NK-92 (cell line): ENCODE measurements around the gene ADGRG1.
"Not testable (repeated sequence)": the region's sequence is repeated elsewhere in the genome, so short reads cannot be mapped to it uniquely, and the experiment has no call there.

ENCODE experiments used
- DNase-seq: peaks from one replicate; lab custom pipeline; 2025; ENCODE audit not compliant: unreplicated experiment; lab: John Stamatoyannopoulos, UW

ADGRG1 gene

DNA sequence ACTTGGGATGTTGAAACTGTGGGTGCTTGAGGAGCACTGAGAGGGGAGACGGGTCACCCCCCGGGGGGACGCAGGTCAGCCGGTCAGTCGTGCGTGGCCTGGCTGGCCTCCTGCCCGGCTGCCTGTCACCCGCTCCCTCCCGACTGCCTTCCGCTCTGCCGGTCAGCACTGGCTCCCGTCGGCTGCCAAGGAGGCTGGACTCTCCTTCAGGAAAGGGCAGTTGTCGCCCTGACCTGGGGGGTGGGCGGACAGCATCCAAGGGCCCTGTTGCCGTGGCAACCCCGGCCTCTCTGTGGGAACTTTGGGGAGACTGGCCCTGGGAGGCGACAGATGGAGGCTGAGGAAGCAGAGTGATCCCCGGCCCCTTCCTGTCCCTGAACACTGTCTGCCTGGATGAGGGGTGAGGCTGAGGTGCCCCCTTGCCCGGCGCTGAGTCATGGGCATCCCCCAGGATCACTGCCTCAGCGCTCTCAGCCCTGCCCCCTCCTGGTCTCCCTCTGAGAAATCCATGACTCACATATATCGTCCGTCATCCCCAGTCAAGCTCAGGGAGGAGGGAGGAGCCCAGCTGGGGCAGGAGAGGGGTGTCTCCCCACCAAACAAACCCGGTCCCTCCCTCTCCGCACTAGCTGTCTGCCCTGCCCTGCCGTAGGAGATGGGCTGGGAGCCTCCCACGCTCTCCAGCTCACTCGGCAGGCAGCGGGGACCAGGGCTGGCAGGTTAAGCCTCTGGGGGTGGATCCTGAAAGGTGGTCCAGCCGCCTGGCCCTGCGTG, at the start of gene ADGRG1:
TSS of gene ADGRG1 (plus strand) at position 623 of the 774 bp plus-strand sequence. CDS start 21,658 bp downstream, outside the sequence.
- no peak for DNase-seq

DNA sequence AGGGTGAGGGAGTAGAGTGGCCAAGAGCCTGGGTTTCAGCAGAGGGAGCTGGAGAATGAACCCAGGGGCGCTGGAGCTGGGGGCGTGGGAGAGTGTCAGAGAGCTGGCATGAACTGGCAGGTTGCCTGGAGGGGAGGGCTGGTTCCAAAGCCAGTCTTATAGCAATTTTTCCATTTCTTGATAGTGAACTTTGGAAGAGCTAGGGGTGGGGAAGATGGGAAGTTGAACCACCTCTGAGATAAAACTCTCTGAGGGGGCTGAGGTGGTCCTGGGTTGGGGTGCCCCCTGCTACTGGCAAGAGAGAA, 49.1 kb upstream of the ADGRG1 start:
- no peak for DNase-seq

DNA sequence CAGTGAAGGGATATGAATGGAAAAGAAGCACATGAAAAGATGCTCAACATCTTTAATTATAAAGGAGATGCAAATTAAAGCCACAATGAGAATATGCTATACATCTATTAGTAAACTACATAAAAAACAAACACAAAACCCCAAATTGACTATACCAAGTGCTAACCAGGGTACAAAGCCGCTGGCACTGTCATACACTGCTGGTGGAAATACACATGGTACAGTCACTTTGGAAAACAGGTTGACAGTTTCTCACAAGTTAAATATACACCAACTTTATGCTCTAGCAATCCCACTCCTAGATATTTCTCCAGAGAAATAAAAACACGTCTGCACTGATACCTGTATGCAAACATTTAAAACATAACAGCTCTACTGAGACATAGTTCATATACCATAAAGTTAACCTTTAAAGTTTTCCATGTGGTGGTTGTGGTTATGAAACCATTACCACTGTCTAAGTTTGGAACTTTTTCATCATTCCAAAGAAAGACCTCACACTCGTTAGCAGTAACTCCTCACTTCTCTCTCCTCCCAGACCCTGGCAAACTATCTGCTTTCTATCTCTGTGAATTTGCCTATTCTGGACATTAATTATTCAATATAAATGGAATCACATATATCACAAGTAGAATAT, 43.3 kb upstream of the ADGRG1 start:
- DNase-seq = no peak

DNA sequence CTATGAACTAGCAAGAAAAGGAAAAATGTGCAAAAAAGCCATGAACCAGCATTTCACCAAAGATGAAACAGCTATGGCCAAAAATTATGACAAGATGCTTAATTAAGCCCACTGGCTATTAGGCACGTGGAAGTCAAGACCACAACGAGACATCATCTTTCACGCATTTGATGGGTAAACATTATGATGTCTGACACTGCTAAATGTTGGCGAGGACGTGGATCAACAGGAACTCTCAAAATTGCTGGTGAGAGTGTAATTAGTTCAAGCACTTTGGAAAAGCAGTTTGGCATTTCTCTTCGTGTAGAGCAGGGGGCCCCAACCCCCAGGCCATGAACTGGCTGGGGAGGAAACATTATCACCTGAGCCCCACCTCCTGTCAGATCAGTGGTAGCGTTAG, 39.6 kb upstream of the ADGRG1 start:
- no peak for DNase-seq

DNA sequence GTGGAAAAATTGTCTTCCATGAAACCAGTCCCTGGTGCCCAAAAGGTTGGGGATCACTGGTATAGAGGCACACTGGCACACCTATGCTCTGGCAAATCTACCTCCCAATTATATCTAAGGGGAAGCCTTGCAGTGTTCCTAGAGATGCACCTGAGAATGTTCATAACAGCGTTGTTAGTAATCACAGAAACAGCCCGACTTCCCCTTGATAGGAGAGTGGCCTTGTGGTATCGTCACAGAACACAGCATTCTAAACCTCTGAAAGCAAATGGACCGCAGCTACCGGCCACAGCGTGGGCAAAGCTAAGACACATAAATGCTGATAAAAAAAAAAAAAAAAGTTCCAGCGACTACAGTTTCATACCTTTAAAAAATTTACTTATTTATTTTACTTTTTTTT, 39.1 kb upstream of the ADGRG1 start:
- no peak for DNase-seq

DNA sequence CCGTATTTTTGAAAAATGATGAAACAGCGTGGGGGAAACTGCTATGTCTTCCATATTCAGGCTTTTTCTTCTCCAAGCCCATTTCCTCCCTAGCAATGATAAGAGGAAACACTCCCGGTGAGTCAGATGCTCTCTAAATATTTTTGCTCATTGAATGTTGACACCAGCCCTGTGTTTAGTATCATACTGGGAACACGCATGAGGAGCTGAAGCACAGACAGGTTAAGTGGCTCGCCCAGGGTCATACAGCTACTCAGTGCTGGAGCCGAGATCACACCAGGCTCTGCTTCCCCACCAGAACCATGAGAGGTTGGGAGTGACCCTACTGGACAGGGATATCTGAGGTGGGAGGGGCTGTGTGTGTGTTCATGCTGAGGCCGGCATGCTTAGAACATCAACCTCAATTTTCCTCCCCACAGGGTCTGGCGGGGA, 37.8 kb upstream of the ADGRG1 start:
- no peak for DNase-seq

DNA sequence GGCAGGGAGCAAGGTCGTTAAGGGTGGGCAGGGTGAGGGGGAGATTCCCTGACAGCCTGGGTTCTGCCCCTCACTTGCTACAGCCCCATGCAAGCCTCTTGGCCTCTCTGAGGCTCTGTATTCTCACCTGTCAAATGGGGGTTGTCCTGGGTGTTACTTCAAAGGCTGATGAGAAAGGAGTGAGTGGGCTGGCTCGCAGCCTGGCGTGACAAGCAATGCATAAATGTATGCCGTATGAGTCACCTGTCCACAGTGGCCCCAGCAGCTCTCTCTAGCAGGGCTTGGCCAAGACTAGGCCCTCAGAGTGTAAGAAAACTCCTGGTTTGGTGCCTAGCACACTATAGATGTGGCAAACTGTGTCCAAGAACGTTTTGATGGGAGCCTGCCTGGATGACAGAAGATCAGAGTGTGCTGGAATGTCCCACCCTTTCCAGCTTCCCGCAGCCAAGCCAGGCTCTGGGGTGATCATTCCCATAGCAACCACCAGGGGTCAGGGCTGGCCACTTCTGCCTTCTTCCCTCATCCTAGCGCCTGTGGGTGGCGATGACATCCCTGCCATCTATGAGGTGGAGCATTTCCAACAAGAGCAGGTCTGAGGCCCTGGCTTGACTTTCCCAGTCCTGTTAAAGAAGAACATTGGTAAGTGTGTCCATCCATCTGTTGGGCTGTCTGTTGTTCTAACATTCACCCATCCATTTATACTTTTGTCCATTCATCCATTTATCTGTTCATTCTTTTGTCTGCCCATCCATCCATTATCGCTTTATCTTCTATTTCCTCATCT, 37.2 kb upstream of the ADGRG1 start:
- no peak for DNase-seq

DNA sequence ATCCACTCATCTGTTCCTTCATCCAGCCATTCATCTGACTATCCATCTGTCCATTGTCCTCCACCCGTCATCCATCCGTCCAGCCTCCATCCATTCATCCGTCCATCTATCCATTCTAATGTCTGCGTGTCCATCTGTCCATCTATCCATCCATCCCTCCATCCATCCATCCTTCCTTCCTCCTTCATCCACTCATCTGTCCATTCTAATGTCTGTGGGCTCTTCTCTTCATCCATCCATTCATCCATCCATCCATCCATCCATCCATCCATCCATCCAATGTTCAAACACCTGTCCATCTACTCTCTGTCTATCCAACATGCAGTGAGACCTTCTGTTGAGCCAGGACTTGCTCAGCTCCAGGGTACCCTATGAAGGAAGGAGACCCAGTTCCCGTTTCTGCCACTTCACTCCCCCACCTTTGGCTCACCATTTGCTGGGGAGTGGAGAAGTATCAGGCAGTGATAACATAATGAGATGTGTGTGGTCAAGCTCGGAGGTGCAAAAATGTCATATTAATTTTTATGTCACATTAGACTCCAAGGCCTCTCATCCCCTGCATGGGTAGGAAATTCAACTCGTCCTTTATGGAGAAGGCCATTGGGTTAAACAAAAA, 36.5 kb upstream of the ADGRG1 start:
- no peak for DNase-seq

DNA sequence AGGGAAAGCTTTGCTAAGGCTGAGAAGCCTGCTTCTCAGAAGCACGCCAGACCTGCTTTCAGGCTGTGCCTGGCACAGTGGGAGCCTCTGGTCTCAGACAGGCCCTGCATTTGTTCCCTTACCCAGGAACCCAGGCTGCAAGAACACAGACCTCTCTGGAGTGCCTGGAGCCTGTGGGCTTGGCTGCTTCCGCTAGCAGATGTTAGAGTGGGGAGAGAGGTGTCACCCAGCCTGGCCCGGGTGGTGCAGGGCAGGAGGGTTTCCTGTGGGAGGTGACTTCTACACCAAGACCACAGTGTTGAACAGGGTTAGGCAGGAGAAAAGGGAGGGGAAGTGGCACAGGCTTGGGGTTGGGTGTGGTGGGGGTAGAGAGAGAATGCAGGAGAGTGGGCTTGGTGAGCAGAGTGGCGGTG, 35.8 kb upstream of the ADGRG1 start:
- DNase-seq = no peak

DNA sequence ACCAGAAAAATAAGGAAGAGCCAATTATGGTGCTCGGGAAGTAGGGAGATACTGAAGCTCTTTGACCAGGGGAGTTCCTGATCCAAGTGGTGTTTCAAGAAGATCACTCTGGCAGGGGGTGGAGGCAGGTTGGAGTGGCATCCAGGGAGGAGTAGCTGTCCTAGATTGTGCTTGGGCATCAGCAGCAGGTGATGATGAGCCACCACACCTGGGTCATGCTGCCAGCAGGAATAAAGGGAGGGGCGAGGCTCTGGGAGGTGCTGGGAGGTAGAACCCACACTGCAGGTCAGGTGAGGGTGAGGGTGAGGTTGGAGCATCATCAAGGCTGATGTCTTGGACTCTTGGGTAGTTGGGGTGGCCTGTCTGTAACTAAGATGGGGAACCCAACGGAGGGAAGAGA, 35.4 kb upstream of the ADGRG1 start:
- DNase-seq = no peak

DNA sequence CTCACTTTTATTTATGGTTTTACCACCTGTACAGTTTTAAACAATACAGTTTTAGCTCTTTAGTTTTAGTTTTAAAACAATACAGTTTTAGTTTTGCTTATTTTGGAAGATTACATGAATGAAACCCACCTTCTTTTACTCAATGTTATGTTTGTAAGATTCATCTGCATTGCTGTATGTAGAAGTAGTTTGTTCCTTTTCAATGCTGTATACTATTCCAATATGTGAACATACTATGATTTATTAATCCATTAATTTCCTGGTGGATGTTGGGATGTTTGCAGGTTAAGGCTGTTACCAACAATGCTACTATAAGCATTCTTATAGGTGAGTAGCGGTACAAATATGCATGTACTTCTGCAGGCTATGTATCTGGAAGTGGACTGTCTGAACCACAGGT, 34.4 kb upstream of the ADGRG1 start:
- DNase-seq = no peak

DNA sequence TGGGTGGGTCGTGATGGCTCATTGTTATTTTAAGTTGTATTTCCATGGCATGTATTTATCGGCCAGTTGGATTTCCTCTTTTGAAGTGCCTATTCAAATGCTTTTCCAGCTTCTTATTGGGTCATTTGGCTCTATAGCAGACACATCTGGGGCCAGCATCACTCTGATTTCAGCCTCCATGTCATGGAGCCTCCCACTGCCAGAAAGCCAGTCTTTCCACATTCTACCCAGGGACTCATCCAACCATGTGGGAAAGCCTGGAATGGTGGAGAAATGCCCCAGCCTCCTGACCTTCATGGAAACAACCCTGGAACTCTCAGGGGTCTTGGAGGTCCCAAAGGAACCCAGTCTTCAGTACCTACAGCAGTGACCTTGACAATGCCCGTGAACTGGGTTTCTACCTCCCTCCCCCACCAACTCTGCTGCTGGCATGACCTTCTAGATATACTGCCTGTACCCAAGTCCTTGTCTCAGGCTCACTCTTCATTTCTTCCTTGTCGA, 33.8 kb upstream of the ADGRG1 start:
- DNase-seq = no peak

DNA sequence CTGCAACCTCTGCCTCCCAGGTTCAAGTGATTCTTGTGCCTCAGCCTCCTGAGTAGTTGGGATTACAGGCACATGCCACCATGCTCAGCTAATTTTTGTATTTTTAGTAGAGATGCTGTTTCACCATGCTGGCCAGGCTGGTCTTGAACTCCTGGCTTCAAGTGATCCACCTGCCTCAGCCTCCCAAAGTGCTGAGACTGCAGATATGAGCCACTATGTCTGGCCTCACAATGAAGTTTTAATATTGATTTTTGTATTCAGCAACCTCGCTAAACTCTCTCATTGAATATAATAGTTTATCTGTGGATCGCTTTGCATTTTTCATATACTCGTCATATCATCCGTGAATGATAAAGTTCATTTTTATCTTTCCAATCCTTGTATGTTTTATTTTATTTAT, 32.2 kb upstream of the ADGRG1 start:
- not testable (repeated sequence) for DNase-seq

DNA sequence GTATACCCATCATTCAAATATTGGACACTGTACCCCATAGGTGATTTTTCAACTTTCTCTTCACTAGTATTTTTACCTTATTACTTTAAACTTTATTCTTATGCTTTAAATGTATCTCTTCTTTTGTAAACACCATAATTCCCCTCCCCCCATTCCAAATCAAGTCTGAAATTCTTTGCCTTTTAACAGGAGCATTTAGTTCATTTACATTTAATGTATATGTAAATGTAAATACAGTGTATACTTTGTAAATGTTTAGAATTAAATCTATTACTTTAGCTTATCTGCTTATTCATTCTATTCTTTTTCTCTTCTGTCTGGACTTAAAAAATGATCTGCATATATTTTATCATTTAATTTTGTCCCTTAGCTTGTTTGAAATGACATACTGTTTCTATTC, 30.0 kb upstream of the ADGRG1 start:
- no peak for DNase-seq

DNA sequence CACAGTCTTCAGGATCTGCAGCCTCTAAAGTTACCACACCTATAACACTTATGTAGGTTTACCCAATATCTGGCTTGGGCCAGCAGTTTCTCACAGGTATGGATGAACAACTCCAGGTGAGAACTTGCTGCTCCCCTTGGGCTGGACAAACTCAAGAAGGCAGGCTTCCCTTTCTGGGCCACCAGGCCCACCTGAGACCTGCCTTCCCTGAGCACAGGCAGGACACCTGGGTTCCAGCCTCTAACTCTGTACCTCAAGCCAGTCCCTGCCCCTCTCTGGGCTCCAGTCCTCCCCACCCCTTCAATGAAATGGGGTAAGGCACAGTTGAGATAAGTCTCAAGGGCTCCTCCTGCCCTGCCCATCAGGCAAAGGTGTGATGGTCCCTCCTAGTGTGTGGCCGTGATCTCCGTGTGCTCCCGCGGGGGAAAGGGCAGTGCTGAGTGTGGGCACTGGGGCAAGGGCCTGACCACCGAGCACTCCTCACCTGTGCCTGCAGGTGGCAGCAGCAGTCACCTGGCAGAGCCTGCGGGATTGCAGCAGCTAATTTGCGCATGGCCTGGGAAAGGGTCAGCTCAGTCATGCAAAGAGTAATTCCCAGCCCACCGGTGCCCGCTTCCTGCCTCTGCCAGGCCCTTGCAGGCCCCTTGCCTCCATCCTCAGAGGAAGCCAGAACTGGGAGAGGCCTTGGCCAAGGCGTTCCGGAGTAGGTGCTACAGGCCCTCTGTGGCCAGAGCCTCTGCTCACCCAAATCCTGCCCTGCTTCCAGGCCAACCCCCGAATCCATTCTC, 28.2 kb upstream of the ADGRG1 start:
- no peak for DNase-seq

DNA sequence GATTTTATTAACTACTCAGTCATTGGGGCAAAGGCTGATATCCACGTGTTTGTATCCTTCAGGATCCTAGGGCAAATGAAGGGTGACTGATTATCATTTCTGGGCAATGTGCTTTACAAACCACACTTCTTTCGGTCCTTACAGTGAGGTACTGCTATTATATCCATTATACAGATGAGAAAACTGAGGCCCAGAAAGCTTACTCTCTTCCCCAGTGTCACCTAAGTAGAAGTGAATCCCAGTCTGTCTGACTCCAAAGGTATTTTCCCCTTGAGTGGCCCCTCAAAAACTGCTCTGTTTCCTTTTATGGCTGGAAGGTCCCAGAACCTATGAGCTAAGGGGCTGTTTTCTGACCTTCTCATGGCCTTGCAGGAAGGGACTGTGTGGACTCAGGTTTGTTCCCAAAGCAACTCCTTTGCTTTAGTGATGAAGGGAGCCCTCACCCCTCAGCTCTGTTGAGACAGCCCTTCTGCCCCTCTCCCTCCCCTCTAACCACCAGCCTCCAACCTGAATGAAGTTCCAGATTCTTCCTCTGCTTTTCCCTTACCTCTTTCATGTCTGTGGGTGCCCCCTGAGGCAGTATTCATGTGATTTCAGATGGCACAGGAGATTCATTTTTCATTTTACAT, 27.4 kb upstream of the ADGRG1 start:
- DNase-seq = no peak

DNA sequence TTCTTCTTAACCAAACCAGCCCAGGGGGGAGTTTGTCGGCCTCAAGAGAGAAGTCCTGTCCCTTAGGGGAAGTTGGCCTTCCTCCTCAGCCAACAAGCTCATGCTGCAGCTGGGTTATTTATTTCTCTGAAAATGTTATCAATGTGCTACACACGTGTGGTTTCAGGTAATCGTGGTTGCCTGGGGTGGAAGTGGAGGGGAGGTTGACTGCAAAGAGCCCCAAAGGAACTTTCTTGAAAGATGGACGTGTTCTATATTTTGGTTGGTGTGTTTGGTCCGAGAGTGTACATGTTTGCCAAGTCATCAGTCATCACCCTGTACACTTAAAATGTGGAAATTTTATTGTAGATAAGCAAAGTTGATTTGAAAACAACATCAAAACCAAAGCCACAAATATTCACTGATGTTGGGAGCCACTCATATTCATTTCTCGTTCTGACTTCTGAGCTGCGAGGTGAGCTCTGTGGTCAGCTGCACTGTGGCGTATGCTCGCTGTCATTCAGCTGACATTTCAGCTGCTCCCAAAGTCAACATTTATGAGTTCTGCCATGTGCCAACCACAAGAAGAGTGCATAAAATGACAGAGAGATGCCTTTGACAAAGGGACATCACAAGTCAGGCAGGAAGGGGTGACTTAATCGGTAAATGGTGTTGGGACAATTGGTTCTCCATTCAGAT, 26.5 kb upstream of the ADGRG1 start:
- DNase-seq = no peak

DNA sequence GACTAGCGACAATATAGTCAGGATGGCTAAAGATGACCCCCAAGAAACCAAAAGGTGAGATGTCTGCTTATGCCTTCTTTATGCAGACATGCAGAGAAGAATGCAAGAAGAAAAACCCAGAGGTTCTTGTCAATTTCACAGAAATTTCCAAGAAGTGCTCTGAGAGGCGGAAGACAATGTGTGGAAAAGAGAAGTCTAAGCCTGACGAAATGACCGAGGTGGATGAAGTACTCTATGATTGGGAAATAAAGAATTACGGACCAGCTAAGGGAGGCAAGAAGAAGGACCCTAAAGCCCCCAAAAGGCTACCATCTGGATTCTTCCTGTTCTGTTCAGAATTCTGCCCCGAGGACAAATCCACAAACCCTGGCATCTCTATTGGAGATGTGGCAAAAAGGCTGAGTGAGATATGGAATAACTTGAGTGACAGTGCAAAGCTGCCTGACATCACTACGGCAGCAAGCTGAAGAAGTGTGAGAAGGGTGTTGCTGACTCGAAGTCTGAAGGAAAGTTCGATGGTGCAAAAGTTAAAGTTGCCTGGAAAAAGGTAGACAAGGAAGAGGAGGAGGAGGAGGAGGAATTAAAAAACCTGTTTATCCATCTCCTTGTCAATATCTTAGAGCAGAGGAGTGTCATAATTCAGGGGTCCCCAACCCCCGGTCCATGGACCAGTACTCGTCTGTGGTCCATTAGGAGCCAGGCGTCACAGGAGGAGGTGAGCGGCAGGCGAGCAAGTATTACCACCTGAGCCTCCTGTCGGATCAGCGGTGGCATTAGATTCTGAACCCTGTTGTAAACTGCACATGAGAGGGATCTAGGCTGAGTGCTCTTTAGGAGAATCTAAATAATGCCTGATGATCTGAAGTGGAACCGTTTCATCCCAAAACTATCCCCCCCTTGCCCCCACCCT, 25.1 kb upstream of the ADGRG1 start:
- DNase-seq = no peak

DNA sequence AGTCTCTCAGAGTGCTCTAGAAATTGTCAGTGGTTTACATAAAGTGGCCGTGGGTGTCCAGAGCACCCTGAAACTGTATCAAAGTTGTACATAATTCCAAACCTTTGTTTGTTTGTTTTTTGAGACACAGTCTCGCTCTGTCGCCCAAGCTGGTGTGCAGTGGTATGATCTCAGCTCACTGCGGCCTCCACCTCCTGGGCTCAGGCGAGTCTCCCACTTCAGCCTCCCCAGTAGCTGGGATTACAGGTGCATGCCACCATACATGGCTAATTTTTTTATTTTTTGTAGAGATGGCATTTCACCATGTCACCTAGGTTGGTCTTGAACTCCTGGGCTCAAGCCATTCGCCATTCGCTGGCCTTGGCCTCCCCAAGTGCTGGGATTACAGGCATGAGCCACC, 24.3 kb upstream of the ADGRG1 start:
- no peak for DNase-seq
